HepG2 (cell line): ENCODE results near the gene LRTM2. TPM values are rescaled to one million over a fixed set of nuclear protein-coding genes. Genes with fewer than 3 reads are reported as not detected.

ENCODE experiments used
- ARHGAP35 ChIP-seq: sonication (generic); formaldehyde crosslinking; IDR thresholded peaks from 2 replicates; pipeline ENCODE4 v1.9.0; 2022; ENCODE audit warnings: mild to moderate bottlenecking, inconsistent platforms, moderate library complexity, missing genetic modification reagents, borderline replicate concordance
- BCL3 ChIP-seq: sonication (generic); formaldehyde crosslinking; IDR thresholded peaks from 2 replicates; pipeline ENCODE4 v1.5.1; 2020; ENCODE audit warnings: mild to moderate bottlenecking, missing genetic modification reagents, moderate library complexity
- BCL6 ChIP-seq: IDR thresholded peaks from 2 replicates; pipeline ENCODE4 v1.6.1; 2016; ENCODE audit warnings: missing genetic modification reagents, missing compliant biosample characterization
- CBX5 ChIP-seq: sonication (generic); formaldehyde crosslinking; IDR thresholded peaks from 2 replicates; pipeline ENCODE4 v1.4.0; 2020; ENCODE audit warnings: missing genetic modification reagents, borderline replicate concordance
- CENPBD1 ChIP-seq: sonication (generic); formaldehyde crosslinking; IDR thresholded peaks from 2 replicates; pipeline ENCODE4 v1.8.0; 2022; ENCODE audit warnings: missing genetic modification reagents, low read depth, mild to moderate bottlenecking, borderline replicate concordance
- HOXA9 ChIP-seq: sonication (generic); formaldehyde crosslinking; IDR thresholded peaks from 2 replicates; pipeline ENCODE4 v1.8.1; 2022; ENCODE audit warnings: missing genetic modification reagents, mild to moderate bottlenecking, moderate library complexity, borderline replicate concordance
- JUNB ChIP-seq: sonication (generic); formaldehyde crosslinking; IDR thresholded peaks from 2 replicates; pipeline ENCODE4 v1.8.0; 2022; ENCODE audit warnings: missing genetic modification reagents, mild to moderate bottlenecking, borderline replicate concordance
- KDM5B ChIP-seq: sonication (generic); formaldehyde crosslinking; IDR thresholded peaks from 2 replicates; pipeline ENCODE4 v1.4.0; 2020; ENCODE audit warnings: missing genetic modification reagents, mild to moderate bottlenecking, borderline replicate concordance
- MNT ChIP-seq: fragments of 450-650 bp; IDR thresholded peaks from 2 replicates; pipeline ENCODE4 v1.6.1; 2016
- NCOA1 ChIP-seq: sonication (generic); formaldehyde crosslinking; IDR thresholded peaks from 2 replicates; pipeline ENCODE4 v1.9.0; 2021; ENCODE audit warnings: missing genetic modification reagents
- NFKB2 ChIP-seq: sonication (generic); formaldehyde crosslinking; IDR thresholded peaks from 2 replicates; pipeline ENCODE4 v1.4.0; 2020; ENCODE audit warnings: missing genetic modification reagents, borderline replicate concordance
- NFKBIZ ChIP-seq: IDR thresholded peaks from 2 replicates; pipeline ENCODE4 v1.6.1; 2018; ENCODE audit warnings: missing genetic modification reagents, missing compliant biosample characterization
- TBL1XR1 ChIP-seq: fragments of 150-350 bp; IDR thresholded peaks from 2 replicates; pipeline ENCODE4 v1.6.1; 2014; ENCODE audit warnings: borderline replicate concordance, low read length; ENCODE audit not compliant: partially characterized antibody
- ZBTB7B ChIP-seq: sonication (generic); formaldehyde crosslinking; IDR thresholded peaks from 2 replicates; pipeline ENCODE4 v1.4.0; 2020; ENCODE audit warnings: missing genetic modification reagents
- ZNF362 ChIP-seq: sonication (generic); formaldehyde crosslinking; IDR thresholded peaks from 2 replicates; pipeline ENCODE4 v1.4.0; 2020; ENCODE audit warnings: missing genetic modification reagents, mild to moderate bottlenecking, borderline replicate concordance
- ZNF512 ChIP-seq: sonication (generic); formaldehyde crosslinking; IDR thresholded peaks from 2 replicates; pipeline ENCODE4 v1.4.0; 2020; ENCODE audit warnings: mild to moderate bottlenecking, missing genetic modification reagents
- ZNF564 ChIP-seq: sonication (generic); formaldehyde crosslinking; IDR thresholded peaks from 2 replicates; pipeline ENCODE4 v1.8.1; 2023; ENCODE audit warnings: mild to moderate bottlenecking, missing genetic modification reagents
- ZNF572 ChIP-seq: sonication (generic); formaldehyde crosslinking; IDR thresholded peaks from 2 replicates; pipeline ENCODE4 v1.5.1; 2020; ENCODE audit warnings: mild to moderate bottlenecking, missing genetic modification reagents
- ZNF781 ChIP-seq: sonication (generic); formaldehyde crosslinking; IDR thresholded peaks from 2 replicates; pipeline ENCODE4 v1.5.1; 2020; ENCODE audit warnings: borderline replicate concordance, mild to moderate bottlenecking, missing genetic modification reagents; ENCODE audit errors: not compliant biosample characterization
- ZNF850 ChIP-seq: sonication (generic); formaldehyde crosslinking; conservative IDR thresholded peaks from 2 replicates; pipeline ENCODE4 v1.9.0; 2021; ENCODE audit warnings: mild to moderate bottlenecking, missing genetic modification reagents
- polyA plus RNA-seq, 8 experiments: library from polyadenylated mRNA; depleted of rRNA in 3 of 8; stranded (reverse) in 7 of 8; unstranded in 1 of 8; fragments of >200 nt; fragmentation: Illumina TruSeq in 4 of 8; extraction: Trizol in 4 of 8; gene quantifications; 2 replicates each; pipeline versions ENCODE4 v1.2.1 to v1.2.3, GENCODE V29; 2011 to 2016; ENCODE audit warnings: low read depth in 4 of 8, missing spikeins in 1 of 8, mixed read lengths in 1 of 8; ENCODE audit not compliant: insufficient read depth in 1 of 8
- total RNA-seq, 5 experiments: library from RNA; depleted of rRNA; stranded (reverse); fragments of >200 nt; fragmentation: Illumina TruSeq; extraction: Trizol; gene quantifications; 2 replicates each; pipeline ENCODE4 v1.2.3, GENCODE V29; 2016; ENCODE audit warnings: low read depth in 1 of 5

LRTM2 gene
- total and polyA plus RNA-seq, 2 of the 13 experiments (the other 11 are each of a cell fraction or from before 2014, with no cell fraction given): 0.09 TPM; not detected in 1

- no peak for TF ChIP-seq ZNF512
- peak; percentile 35; the same call in 1 of the 2 replicates for TF ChIP-seq JUNB (CRISPR knock-in tag)
- 0 out of 2 replicates have a peak, but pooled peaks have one; percentile 62 for TF ChIP-seq HOXA9 (CRISPR knock-in tag)
- TF ChIP-seq ZNF572: no peak; the same call in 1 of the 2 replicates
- no peak for TF ChIP-seq CENPBD1 (CRISPR knock-in tag)
- peak; percentile 9; the same call in 1 of the 2 replicates for TF ChIP-seq KDM5B
- no peak for TF ChIP-seq ZNF781 (CRISPR knock-in tag)
- TF ChIP-seq TBL1XR1: no peak
- TF ChIP-seq MNT: peak; percentile 69
- TF ChIP-seq CBX5 (CRISPR knock-in tag): no peak
- no peak for TF ChIP-seq ZNF564
- no peak for TF ChIP-seq NCOA1
- no peak for TF ChIP-seq BCL3 (CRISPR knock-in tag)
- no peak for TF ChIP-seq BCL6
- TF ChIP-seq NFKB2 (CRISPR knock-in tag): no peak
- TF ChIP-seq ARHGAP35 (CRISPR knock-in tag): no peak
- no peak for TF ChIP-seq NFKBIZ (CRISPR knock-in tag)
- TF ChIP-seq ZNF850 (CRISPR knock-in tag): no peak
- no peak for TF ChIP-seq ZBTB7B (CRISPR knock-in tag)
- 0 out of 2 replicates have a peak, but pooled peaks have one; percentile 16 for TF ChIP-seq ZNF362
Measured at GRCh38 chr12:1810201-1810930, 10.0 kb upstream of the LRTM2 start (continued).
